GM21390 (cell line): ENCODE data around the gene SNPH.

Experiments
- ATAC-seq: cut with Tn5 transposase; IDR thresholded peaks from one replicate; pipeline ENCODE4 v1.9.1; 2021; ENCODE audit not compliant: unreplicated experiment

Gene SNPH

DNA sequence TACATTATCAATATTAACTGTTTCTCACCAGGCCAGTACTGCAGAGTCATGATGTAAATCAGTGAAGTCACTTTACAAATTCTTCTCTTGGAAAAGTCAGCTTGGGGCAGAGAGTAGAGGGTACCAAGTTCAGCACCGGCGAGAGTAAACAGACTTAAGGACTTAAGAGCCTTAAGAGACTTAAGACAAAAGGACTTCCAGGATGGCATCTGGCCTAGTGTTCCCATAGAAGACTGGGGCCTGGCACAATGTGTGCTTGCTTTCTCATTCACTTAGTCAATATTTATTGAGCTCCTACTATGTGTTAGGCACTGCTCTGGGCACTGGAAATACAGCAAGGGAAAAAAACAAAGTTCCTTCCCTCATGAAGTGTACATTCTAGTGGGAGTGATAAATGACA lies 1.4 kb upstream of the SNPH start:
- ATAC-seq = no peak

DNA sequence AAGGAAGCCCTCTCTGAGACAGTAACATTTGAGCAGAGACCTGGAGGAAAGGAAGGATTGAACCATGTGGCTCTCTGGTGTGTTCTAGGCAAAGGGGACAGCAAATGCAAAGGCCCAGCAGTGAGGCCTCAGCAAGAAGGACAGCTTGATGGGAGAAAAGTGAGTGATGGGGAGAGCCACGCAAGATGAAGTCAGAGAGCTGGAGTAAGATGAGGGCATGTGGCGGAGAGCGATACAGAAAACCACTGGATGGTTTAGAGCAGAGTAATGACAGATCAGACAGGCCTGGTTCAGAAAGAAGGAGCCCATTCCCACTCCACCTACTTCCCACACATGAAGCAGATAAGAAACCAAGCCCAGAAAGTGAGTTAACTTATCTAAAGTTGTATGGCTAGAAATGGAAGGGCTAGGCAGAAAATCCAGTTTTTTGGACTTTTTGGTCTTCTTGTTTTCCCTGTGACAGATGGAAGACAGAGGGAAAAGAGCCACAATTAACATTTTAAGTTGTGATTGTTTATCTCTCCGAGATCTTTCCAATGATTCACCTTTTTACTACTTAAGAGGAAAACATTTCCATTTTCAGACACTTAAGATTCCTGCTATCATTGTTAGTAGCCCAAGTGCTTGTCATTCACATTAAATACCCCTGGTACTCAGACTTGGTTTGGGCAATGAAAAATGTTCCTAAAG lies 723 bp upstream of the SNPH start:
- no peak for ATAC-seq

DNA sequence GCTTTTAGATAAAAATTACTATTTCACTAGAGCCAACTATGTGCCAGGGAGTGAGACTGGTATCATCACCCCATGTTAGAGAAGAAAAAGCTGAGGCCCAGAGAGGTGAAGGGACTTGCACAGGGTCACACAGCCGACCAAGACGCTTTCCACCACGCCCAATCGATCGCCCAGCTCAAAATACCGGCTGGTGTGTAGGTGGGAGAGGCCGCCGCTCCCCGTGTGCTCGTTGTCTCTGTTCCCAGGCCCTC lies 253 bp upstream of the SNPH start:
- no peak for ATAC-seq

DNA sequence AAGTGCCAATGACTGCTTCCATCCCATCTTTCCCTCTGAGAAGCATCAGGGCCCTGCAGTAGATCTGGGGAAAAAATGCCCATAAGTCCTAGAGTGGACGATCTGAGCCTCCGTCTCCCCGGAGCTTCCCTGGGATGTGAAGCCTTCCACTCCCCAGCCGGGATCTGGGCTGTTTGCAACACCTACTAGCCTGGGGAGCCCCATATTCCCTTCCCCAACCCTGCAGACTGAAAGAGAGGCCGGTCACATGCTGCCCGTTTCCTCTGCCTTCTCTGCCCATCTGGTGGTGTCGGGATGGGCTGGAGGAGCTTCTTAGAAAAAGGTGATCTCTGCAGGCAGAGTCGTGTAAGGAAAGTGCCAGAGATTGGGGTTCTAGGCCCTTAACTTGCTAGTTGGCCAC lies 1.1 kb downstream of the SNPH start:
- ATAC-seq = no peak

DNA sequence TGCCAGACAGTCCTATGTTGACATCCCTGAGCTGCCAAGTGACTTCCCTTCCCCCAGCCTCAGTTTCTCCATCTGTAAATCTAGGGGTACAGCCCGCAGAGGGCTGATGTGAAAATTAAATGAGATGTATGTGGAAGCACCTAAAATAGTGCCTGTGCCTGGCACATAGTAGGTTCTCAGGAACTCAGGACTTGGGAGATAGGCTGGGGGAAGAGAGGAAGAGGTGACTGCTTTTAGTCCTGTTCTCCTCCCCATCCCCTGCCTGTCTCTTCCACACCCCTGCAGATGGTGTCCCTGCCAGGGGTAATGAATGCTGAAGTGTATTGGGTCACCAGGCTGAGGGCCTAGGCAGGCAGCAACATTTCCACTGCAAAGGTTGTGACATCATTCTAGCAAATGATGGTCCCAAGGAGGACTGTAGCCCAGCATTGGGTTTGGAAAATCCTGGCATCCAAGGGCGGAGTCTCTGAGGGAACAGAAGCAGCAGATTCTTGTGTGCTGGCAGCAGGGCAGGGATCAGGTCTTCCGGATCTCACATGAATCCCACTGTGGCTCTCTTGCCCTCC lies 1.8 kb downstream of the SNPH start:
- ATAC-seq = no peak

DNA sequence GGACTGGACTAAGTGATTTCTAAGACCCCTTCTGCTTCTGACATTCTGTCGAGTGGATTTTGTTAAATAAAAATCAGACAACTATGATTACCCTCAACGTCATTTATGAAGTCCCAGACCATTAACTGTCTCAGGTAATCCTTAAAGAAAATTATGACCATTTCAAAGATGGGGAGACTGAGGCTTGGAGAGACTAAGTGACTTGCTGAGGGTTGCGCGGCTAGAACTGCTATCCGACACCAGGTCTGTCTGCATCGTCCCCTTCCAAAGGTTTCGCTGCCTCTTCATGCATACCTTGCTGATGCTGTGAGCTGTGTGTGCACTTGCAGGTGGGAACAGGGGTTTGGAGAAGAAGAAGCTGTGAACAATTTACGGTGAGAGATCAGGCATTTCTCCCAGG lies 3.1 kb downstream of the SNPH start:
- ATAC-seq = no peak

DNA sequence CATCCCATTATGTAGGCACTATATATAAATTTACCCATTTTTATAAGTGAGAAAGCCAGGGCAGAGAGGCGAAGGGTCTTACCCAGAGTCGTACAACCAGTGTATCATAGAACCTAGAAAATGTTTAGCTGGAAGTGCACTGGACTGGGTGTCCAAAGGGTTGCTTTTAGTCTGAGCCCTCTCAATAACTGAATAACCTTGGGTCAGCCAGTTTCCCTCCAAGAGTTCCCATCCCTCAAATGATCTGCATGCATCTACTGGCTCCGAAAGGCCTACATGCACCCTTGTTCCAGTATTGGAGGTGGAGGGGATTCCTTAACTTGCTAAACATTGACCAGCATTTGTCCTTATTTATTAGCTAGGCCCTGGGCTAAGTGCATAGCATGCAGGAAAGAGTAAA lies 3.8 kb downstream of the SNPH start:
- no peak for ATAC-seq

DNA sequence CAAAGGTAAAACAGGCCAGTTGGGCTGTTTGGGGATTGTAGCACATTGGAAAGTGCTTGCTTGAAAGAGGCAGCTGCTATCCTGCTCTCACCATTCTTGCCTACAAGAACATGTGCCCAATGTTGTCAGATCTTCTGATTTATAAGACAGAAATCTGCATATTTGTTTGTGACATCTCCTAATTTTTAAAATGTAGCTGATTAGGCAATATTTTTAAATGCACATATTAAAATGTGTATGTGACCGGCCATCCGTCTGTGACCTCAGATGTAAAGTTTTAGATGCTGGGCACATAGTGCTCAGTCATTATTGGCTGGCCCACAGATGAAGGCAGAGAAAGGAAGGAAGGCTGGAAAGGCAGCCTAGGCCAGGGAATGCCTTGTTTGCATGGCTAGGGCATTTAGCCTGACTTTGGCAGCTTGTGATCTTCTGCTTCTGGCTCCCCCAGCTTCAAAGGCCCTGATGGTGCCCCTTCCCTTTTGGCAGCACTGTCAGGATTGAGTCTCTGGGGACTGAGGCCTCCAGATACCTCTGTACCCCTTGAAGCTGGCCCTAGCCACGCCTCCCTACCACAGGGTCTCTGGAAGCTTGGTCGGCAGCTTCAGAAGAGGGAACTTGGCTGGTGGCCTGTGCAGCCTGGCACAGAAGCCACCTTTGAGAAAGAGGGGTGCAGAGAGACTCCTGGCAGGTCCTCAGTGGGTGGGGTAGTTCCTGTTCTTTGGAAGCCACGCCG lies 6.4 kb downstream of the SNPH start:
- ATAC-seq = no peak

DNA sequence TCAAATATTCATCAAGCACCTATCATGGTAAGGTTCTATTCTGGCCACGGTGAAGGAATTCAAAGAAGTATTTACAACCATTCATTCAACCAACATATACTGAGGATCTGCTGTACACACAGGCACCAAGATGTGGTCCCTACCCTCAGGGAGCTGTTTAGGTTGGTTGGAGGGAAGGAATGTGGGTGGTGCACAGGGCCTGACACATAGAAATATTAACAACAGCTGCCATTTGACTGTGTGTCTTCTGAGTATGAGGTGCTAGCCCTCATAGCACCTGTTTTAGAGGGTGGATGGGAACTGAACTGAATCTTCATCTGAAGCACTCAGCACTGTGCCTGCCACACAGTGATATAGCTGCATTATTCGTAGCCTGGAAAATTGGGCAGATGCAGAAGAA lies 7.3 kb downstream of the SNPH start:
- ATAC-seq = no peak

DNA sequence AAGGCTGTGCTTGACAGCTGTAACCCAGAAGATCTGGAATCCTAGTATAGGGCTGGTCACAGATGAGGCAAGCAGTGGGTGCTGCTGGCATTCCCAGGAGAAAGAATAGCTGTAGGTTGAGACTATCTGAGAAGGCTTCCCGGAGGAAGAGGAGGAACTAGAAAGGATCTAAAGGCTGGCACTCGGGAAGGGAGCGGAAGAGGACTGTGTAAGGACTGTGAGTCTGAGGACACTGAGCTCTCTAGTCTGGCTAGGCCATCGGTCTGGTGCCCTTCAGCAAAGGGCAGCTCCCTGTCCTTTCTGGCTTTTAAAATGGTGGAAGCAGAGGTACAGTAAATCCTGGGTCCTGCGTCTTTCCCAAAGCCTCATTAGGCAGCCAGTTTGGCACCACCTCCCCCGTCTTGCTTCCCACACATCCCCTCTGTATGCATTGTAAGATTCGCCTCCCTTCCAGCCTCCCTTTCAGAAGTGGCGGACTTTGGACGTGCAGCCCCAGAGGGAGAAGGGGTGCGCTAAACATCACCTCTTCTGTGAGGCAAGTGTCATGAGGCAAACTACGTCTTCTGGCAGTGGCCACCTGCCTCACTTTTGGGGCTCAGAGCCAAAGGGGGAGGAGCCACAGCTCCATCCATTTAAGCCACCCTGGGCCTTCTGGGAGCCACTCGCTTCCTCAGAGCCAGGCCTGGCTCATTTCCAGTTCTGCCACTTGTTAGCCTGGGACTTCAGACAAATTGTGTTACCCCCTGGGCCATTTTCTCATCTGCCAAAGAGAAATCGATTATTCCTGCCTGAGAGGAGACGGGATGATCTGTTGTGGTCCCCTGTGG lies 8.6 kb downstream of the SNPH start:
- no peak for ATAC-seq

DNA sequence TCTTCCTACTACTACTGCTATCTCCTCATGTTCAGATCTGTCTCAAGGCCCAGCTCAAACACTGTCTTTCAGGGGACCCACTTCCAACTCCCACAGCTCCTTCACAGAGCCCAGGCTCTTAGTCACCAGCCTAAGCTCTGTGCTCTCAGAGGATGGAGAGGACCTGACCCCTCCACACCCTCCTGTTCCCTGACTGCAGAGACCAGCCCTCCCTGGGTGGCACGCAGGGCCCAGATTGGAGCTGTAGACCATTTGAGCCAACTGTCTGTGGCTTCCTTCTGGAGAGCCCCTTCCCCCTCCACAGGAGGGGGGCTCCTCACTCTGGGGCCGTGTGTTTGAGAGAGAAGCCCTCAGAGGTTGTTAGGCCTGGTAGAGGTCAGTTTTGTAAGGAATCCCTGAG lies 9.8 kb downstream of the SNPH start:
- no peak for ATAC-seq

DNA sequence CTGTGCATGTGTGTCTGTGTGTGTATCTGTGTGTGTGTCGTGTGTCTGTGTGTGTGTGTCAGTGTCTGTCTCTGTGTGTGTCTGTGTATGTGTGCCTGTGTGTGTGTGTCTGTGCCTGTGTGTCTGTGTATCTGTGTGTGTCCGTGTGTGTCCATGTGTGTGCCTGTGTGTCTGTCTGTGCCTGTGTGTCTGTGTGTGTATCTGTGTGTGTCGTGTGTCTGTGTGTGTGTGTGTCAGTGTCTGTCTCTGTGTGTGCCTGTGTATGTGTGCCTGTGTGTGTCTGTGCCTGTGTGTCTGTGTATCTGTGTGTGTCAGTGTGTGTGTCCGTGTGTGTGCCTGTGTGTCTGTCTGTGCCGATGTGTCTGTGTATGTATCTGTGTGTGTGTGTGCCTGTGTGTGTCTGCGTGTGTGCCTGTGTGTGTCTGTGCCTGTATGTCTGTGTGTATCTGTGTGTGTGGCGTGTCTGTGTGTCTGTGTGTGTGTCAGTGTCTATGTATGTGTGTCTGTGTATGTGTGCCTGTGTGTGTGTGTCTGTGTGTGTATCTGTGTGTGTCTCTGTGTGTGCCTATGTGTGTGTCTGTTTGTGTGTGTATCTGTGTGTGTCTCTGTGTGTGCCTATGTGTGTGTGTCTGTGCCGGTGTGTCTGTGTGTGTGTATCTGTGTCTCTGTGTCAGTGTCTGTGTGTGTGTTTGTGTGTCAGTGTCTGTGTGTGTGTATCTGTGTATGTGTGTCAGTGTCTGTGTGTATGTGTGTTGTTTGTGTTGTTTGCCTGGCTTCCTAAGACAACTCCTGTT lies 11.6 kb downstream of the SNPH start:
- ATAC-seq = no peak

DNA sequence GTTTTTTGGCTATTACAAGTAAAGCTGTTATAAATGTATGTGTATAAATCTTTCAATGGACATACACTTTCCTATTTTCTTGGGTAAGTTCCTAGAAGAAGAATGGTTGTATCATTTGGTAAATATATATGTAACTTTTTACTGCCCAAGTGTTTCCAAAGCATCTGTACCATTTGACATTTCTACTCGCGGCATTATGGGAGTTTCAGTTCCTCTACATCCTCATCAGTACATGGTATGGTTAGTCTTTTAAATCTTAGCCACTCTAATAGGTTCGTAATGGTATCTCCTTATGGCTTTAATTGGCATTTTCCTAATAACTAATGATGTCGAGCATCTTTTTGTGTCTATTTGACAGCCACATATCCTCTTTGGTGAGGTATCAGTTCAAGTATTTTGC lies 12.9 kb downstream of the SNPH start:
- ATAC-seq = no peak

DNA sequence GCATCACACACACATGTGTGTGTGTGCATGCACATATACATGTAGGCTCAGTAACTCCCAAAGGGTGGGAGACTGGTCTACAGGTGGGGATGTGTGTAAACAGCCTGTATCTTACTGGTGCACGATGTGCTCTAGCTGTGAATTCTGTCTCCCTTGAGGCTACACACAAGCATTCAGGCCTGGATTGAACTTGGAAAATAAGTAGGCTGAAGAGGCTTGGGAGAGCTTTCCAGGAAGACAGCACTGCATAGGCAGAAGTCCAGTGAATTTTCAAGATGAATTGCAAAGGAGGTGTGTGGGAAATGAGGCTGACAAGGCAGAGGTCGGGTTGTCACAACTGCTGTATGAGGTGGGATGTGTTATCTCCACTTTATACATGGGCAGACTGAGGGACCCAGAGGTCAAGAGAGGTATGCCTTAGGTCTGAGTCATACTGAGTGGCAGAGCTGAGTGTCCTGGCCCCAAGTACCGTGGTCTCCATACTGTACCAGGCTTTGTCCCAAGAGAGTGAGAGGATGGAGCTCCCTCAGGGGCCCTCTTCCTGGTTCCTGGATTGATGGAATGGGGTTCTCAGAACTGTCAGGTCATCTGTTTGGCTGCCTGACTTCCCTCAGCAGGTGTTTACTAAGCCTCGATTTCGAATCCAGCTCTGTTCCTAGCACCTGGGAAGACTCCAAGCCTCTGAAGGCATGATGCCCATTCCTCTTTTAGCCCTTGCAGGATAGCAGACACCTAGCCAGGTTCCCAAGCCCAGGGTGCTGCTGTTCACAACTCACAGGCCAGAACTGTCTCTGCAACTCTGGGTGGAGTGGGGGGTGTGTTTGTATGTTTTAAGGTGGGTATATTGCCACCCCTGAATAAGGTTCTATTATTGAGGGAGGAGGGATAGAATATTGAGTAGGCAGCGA lies 14.4 kb downstream of the SNPH start:
- ATAC-seq = no peak

DNA sequence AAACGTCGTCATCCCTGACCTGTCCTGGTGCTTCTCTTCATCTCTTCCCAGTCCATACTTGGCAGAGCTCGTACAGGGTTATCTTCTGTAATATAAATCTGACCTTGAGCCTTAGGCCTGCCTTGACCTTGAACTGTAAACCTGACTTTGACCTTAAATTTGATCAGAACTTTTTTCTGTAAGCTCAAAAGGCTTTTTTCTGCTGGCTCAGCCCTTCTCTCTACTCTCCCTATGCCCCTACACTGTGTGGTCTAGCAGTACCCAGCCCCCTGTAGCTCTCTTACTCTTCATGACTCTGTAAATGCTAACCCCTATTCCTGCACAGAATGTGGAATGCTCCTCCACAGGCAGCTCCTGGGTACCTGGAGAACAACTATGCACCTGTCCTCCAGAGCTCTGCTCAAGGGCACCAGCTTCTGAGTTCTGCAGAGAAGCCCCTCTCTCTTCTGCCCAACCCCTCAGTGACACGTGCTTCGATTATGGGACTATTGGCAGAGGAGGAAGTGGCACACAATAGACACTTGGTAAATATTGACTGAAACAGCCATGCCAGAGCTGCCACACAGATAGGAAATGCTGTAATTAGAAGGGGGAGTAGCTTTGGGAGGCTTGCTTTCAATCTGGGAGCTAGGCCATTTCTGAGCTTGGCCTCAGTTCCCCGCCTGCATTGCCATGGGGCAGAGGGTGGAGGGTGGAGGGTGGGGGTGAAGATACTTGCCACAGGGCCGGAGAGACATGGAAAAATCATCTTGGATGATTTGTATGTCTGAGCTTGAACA lies 15.4 kb downstream of the SNPH start:
- no peak for ATAC-seq

DNA sequence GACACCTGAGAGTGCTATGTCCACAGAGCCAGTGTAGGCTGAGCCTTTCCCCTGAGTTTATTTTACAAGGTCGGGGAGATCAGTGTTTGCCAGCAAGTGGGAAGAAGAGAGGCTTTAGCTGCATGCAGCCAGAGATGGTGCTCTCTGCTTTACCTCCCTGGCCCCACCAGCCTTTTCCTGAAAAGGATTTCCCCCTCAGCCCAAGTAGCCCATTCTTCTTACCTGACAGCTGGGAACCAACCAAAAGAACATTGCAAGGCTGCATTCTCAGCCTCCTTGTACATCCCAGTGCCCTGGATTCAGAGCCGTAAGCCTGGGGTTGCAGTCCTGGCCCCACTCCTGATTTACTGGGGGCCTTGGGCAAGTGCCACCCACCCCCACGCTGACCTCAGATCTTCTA lies 16.9 kb downstream of the SNPH start:
- no peak for ATAC-seq

DNA sequence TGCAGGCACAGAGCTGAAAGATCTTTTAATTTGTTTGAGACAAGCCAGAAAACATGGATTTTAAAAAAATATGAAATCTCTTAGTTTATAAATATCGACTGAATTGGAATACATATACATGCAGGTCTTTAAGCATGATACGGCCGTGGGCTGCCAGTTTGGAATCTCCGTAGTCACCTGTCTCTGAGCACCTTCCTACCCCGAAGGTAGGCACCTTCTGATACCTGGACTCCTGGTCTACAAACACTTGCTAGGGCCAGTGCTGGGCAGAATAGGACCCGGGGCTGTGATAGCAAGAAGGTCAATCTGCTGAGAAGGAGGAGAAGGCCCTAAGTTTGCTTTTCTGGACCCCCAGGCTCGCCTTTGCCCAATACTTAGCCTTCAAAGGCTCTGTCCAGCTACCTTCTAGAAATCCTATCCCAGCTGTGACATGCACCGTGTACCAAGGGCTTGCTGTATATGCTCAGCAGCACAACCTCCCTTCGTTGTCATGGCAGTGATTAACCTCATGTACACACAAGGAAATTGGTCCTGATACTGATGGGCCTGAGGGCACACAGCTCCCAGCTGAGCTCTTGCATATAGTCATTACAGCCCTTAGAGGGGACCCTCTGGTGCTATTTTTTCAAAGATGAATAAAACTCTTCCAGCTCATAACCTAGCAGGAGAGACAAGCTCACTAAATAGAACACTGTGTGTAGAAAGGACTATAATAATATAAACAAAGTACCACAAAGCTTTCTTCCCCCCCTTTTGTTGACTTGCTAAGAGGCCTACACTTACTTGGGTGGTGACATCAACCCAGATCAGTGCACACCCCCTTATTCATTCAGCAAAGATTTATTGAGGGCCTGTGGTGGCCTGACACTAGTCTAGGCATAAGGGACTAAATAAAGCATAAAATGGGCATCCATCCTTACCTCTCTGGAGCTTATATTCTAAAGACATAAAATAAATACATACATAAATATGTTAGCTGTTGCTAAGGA lies 17.7 kb downstream of the SNPH start:
- no peak for ATAC-seq
